DND-41 (cell line): ENCODE data around the gene DCDC1.

ENCODE experiments used
- ATAC-seq: fragments of 200-7000 bp; cut with Tn5 transposase; 3 replicates; pipeline ENCODE4 v1.9.1; 2021; ENCODE audit warnings: low read depth; ENCODE audit not compliant: insufficient read depth
- DNase-seq: peaks from one replicate; pipeline ENCODE4 v3.0.0-alpha.2; 2020
- H2AFZ ChIP-seq: 2 replicates; pipeline ENCODE4 v1.6.0; 2012; ENCODE audit warnings: low read depth, low read length
- H3K27ac ChIP-seq: 2 replicates; pipeline ENCODE4 v1.5.1; 2012; ENCODE audit warnings: low read length, inconsistent platforms
- H3K27me3 ChIP-seq: fragments of 200-600 bp; sonication (generic); 2 replicates; pipeline ENCODE4 v1.6.0; 2012; ENCODE audit warnings: low read length, mild to moderate bottlenecking, inconsistent platforms; ENCODE audit not compliant: insufficient read depth, poor library complexity
- H3K36me3 ChIP-seq: 2 replicates; pipeline ENCODE4 v1.5.1; 2012; ENCODE audit warnings: low read length, inconsistent platforms; ENCODE audit not compliant: insufficient read depth
- H3K4me1 ChIP-seq: 2 replicates; pipeline ENCODE4 v1.5.1; 2012; ENCODE audit warnings: mild to moderate bottlenecking, low read length; ENCODE audit not compliant: insufficient read depth
- H3K4me2 ChIP-seq: 2 replicates; pipeline ENCODE4 v1.6.0; 2012; ENCODE audit warnings: mild to moderate bottlenecking, moderate library complexity, low read length, inconsistent platforms; ENCODE audit not compliant: insufficient read depth
- H3K4me3 ChIP-seq, 2 experiments: fragments of 200-600 bp in 1 of 2; shearing (Covaris generic) in 1 of 2; 2 replicates each; pipeline ENCODE4 v1.5.1; 2012 to 2016; ENCODE audit warnings: inconsistent platforms in 2 of 2, low read length in 2 of 2, mild to moderate bottlenecking in 2 of 2, low read depth in 1 of 2, moderate library complexity in 1 of 2
- H3K79me2 ChIP-seq: 2 replicates; pipeline ENCODE4 v1.6.0; 2012; ENCODE audit warnings: low read length, inconsistent platforms; ENCODE audit not compliant: insufficient read depth
- H3K9ac ChIP-seq: 2 replicates; pipeline ENCODE4 v1.6.0; 2012; ENCODE audit warnings: low read depth, mild to moderate bottlenecking, inconsistent platforms, low read length, moderate library complexity
- H3K9me3 ChIP-seq: 2 replicates; pipeline ENCODE4 v1.5.1; 2012; ENCODE audit warnings: low read length, moderate library complexity, mild to moderate bottlenecking, inconsistent platforms; ENCODE audit not compliant: insufficient read depth, severe bottlenecking
- H4K20me1 ChIP-seq: 2 replicates; pipeline ENCODE4 v1.6.0; 2012; ENCODE audit warnings: low read length; ENCODE audit not compliant: insufficient read depth
- EZH2 ChIP-seq: IDR thresholded peaks from 3 replicates; pipeline ENCODE4 v1.6.1; 2012; ENCODE audit warnings: borderline replicate concordance, low read depth, mild to moderate bottlenecking, moderate library complexity, low read length, inconsistent platforms; ENCODE audit not compliant: severe bottlenecking
- TF ChIP-seq, protein P1 (sequence below): IDR thresholded peaks from 2 replicates; pipeline ENCODE4 v1.5.1; 2012; ENCODE audit warnings: borderline replicate concordance, low read length, moderate library complexity, mild to moderate bottlenecking; ENCODE audit not compliant: poor library complexity, severe bottlenecking; ENCODE audit errors: extremely low read depth

The DCDC1 gene

DNA sequence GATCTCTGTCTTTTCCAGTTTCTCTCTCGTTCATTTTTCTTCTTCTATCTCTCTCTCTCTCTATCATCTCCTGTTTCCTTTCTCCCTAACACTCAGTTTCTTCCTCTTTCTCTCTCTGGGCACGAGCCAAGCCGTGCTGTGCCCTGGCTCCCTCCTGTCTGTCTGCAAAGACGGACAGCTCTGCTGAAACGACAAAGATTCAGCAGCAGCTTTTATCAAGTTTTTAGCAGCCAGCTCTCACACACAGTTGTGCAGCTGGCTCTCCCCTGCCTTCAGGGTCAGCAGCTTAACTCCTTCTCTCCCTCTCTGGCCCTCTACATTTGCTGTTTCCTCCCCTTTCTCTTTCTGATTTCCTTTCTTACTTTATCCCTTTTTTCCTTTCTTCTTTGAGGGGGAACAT, 431.4 kb downstream of the DCDC1 start:
- no peak overlapping the region for H3K4me2 ChIP-seq
- no peaks in the 10 kb centered on the region for H4K20me1 ChIP-seq
- no peak for DNase-seq
- no peaks in the 10 kb centered on the region for H3K79me2 ChIP-seq
- peaks cover 3% of the 10 kb centered on the region for H3K9me3 ChIP-seq
- no peaks in the 10 kb centered on the region for H3K36me3 ChIP-seq
- TF ChIP-seq, protein P1, sequence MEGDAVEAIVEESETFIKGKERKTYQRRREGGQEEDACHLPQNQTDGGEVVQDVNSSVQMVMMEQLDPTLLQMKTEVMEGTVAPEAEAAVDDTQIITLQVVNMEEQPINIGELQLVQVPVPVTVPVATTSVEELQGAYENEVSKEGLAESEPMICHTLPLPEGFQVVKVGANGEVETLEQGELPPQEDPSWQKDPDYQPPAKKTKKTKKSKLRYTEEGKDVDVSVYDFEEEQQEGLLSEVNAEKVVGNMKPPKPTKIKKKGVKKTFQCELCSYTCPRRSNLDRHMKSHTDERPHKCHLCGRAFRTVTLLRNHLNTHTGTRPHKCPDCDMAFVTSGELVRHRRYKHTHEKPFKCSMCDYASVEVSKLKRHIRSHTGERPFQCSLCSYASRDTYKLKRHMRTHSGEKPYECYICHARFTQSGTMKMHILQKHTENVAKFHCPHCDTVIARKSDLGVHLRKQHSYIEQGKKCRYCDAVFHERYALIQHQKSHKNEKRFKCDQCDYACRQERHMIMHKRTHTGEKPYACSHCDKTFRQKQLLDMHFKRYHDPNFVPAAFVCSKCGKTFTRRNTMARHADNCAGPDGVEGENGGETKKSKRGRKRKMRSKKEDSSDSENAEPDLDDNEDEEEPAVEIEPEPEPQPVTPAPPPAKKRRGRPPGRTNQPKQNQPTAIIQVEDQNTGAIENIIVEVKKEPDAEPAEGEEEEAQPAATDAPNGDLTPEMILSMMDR: no peak
- TF ChIP-seq EZH2: no peak
- no peak overlapping the region for H3K27ac ChIP-seq
- no peak overlapping the region; the same call in 1 of the 2 replicates for H2AFZ ChIP-seq
- no peaks in the 10 kb centered on the region for H3K4me1 ChIP-seq
- H3K9ac ChIP-seq: no peak overlapping the region
- H3K4me3 ChIP-seq: no peak overlapping the region
- ATAC-seq: no peak
- H3K27me3 ChIP-seq: no peaks in the 10 kb centered on the region

DNA sequence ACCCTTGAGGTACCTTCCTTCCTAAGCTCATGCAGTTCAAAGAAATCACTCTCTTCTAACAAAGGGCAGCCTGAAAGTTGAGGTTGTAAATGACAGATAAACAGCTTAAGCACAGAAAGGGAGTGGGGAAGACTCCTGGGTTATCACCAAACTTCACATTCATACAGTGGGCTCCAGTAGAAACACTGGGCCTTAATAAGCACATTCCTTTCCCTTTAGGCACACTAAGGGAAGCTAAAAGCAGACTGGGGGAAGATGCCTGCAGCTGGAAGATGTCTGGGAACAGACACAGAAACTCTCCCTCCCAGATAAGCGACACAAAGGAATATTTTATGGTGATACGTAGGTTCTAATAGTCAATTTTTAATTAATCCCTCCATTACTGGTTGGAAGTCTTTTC, 433.0 kb downstream of the DCDC1 start:
- no peak overlapping the region for H2AFZ ChIP-seq
- no peaks in the 10 kb centered on the region for H3K79me2 ChIP-seq
- ATAC-seq: no peak
- H4K20me1 ChIP-seq: no peaks in the 10 kb centered on the region
- TF ChIP-seq EZH2: no peak
- TF ChIP-seq, protein P1: no peak
- no peak overlapping the region for H3K4me2 ChIP-seq
- H3K4me3 ChIP-seq: no peak overlapping the region
- H3K4me1 ChIP-seq: no peaks in the 10 kb centered on the region
- peaks cover 3% of the 10 kb centered on the region for H3K9me3 ChIP-seq
- no peak overlapping the region for H3K9ac ChIP-seq
- no peaks in the 10 kb centered on the region for H3K36me3 ChIP-seq
- DNase-seq: no peak
- H3K27me3 ChIP-seq: no peaks in the 10 kb centered on the region
- H3K27ac ChIP-seq: no peak overlapping the region

DNA sequence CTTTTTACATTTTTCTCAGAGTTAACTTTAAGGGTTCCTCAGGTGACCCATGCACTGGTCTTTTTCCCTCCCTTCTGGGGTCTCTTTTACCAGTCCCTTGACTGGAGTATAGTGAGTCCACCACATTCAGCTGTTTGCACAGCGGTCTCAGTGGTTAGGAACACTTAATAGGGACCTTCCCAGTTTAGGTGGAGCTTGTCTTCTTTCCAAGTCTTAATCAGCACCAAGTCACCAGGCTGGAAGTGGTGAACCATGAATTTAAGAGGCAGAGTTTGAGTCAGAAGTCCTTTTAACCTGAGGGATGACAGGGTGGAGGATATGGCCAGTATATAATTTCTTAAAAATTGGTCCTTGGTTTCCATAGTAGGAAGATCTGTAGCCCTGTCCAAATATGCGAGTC, 433.7 kb downstream of the DCDC1 start:
- no peak for TF ChIP-seq EZH2
- TF ChIP-seq, protein P1: no peak
- H3K79me2 ChIP-seq: no peaks in the 10 kb centered on the region
- no peak overlapping the region for H3K9ac ChIP-seq
- no peak overlapping the region for H3K4me2 ChIP-seq
- H4K20me1 ChIP-seq: no peaks in the 10 kb centered on the region
- peaks cover 3% of the 10 kb centered on the region for H3K9me3 ChIP-seq
- H3K36me3 ChIP-seq: no peaks in the 10 kb centered on the region
- H3K4me1 ChIP-seq: no peaks in the 10 kb centered on the region
- no peaks in the 10 kb centered on the region for H3K27me3 ChIP-seq
- ATAC-seq (no peak), DNase-seq (no peak)
- no peak overlapping the region for H3K27ac ChIP-seq
- no peak overlapping the region for H2AFZ ChIP-seq
- no peak overlapping the region for H3K4me3 ChIP-seq

DNA sequence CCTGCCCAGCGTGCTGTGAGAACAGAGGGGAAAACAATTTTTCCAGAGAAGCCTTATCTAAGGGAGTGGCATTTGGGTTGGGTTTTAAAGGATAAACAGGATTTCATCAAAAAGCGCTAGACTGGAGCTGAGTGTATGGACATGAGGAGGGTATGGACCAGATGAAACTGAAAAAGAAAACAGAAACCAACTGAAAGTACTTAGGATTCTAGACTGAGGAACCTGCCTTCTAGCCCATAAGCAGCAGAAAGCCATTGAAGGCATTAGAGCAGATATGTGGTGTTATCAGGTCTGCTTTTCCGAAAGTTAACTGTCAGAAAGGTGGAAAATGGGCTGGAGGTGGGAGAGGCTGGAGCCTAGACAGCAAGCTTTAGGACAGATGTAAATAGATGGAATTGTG, 443.4 kb downstream of the DCDC1 start:
- no peaks in the 10 kb centered on the region for H4K20me1 ChIP-seq
- no peaks in the 10 kb centered on the region for H3K4me1 ChIP-seq
- no peaks in the 10 kb centered on the region for H3K9me3 ChIP-seq
- no peak for ATAC-seq
- H2AFZ ChIP-seq: no peak overlapping the region
- no peak overlapping the region for H3K27ac ChIP-seq
- H3K4me3 ChIP-seq: no peak overlapping the region
- no peaks in the 10 kb centered on the region for H3K36me3 ChIP-seq
- H3K79me2 ChIP-seq: no peaks in the 10 kb centered on the region
- TF ChIP-seq, protein P1: no peak
- TF ChIP-seq EZH2: no peak
- H3K9ac ChIP-seq: no peak overlapping the region
- H3K4me2 ChIP-seq: no peak overlapping the region
- DNase-seq: no peak
- no peaks in the 10 kb centered on the region for H3K27me3 ChIP-seq
